CD4-positive, alpha-beta T cell treated with Interleukin-1 beta for 1 hour (primary cell): ENCODE results near the gene MORN1.

ENCODE experiments used
- DNase-seq, 2 donors: peaks; one replicate each; pipeline ENCODE4 v3.0.0-alpha.2; 2020 to 2022

Gene MORN1

DNA sequence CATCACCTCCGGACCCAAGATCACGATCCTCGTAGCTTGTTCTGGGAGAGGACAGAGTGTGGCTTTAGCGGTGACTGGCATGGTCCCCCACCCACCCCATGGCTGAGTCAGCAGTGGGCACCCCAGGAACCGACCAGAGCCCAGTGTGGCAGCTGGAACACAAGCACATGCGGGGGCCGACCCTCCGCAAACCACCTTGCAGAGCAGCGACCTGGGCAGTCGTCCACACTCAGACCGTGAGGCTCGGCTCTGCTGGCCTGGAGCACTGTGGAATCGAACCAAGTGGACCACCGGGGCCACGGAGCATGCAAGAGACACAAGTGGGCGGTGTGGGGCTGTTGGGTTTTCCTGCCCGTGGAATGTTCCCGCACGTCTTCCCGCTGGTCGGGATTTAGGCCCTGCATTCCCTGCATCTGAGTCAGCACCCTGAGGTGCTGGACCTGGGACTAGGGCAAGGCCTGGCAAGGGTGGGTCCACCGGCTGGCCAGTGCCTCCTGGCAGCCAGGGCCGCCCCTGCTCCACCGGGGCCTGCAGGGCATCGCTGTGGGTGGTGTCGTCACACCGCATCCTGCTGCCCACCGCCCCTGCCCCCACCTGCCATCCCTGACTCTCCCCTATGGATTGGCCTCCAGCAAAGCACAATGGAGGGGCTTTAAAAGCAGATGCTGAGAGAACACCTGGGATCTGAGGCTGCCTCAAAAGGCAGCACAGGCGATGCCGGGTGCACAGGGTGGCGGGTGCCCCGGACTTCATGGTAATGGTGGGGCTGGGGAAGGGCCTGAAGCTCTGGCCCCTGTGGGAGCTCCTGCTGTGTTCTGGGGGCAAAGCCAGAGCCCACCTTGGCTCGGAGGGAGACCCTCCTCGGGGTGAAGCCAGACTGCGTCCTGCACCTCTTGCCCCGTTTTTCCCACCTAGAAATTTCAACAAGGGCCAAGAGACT is 18.5 kb downstream of the MORN1 start:
- no peak for DNase-seq

DNA sequence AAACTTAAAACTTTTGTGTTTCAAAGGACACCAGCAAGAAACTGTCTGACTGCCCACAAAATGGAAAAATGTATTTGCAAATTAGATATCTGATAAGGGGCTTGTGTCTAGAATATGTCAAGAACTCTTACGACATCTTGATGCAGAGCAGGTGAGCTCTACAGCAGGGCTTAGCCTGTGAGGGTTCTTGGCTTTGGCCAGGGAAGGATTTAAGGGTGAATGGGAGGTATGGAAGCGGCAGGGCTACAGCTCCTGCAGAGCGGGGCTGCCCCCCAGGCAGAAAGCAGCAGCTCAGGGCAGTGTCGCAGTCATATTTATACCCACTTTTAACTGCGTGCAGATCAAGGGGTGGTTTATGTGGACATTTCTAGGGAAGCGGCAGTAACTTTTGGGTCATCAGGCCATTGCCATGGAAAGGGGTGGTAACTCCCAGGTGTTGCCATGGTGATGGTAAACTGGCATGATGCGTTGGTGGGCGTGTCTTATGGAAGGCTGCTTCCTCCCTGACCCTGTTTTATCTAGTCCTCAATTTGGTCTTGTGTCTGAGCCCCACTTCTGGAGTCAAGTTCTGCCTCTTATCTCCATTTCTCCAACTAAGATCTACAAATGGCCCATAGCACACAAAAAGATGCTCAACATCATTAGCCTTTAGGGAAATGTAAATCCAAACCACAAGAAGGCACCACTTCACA is 23.2 kb downstream of the MORN1 start:
- DNase-seq, result no peak

DNA sequence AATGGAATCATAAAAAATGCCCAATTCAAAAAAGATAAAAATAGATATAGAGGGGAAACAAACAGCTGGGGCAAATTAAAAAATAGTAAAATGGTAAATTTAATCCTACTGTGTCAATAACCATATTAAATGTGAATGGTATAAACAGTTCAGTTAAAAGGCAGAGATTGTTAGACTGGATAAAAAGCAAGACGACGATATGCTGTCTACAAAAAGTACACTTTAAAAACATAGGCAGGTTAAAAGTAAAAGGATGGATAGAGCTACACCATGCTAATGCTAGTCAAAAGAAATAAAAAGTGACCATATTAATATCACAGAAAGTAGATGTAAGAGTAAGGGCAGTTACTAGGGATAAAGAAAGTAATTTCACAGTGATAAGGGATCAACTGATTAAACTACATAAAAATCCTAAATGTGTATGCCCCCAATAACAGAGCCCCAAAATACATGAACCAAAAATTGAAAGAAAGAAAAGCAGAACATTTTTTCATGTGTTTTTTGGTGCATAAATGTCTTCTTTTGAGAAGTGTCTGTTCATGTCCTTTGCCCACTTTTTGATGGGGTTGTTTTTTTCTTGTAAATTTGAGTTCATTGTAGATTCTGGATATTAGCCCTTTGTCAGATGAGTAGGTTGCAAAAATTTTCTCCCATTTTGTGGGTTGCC is 27.4 kb downstream of the MORN1 start:
- no peak for DNase-seq

DNA sequence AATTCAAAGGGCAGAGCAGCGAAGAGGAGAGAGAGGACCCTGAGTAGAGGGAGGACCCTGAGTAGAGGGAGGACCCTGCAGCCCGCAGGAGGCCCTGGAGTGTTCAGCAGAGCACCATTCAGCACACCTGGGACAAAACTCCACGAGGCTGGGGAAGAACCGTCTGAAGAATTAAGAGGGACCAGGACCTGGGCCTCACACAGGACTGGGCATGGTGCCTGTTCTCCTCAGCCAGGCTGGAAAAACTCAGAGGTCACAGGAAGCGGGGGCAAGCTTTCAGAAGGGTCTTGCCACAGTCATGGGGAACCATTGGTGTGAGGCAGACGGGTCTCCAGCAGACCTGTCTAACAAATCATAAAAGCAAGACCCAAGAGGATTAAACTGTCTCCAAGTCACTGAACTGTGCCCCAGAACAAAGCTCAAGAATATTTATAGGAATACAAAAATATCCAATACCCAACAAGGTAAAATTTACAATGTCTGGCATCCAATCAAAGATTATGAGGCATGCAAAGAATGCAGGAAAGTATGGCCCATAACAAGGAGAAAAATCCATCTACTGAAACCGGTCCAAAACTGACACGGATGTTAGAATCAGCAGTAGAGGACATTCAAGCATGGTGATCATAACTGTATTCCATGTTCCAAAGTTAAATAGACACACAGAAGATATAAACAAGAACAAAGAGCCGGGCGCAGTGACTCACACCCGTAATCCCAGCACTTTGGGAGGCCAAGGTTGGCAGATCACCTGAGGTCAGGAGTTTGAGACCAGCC is 30.6 kb downstream of the MORN1 start:
- DNase-seq, result no peak

DNA sequence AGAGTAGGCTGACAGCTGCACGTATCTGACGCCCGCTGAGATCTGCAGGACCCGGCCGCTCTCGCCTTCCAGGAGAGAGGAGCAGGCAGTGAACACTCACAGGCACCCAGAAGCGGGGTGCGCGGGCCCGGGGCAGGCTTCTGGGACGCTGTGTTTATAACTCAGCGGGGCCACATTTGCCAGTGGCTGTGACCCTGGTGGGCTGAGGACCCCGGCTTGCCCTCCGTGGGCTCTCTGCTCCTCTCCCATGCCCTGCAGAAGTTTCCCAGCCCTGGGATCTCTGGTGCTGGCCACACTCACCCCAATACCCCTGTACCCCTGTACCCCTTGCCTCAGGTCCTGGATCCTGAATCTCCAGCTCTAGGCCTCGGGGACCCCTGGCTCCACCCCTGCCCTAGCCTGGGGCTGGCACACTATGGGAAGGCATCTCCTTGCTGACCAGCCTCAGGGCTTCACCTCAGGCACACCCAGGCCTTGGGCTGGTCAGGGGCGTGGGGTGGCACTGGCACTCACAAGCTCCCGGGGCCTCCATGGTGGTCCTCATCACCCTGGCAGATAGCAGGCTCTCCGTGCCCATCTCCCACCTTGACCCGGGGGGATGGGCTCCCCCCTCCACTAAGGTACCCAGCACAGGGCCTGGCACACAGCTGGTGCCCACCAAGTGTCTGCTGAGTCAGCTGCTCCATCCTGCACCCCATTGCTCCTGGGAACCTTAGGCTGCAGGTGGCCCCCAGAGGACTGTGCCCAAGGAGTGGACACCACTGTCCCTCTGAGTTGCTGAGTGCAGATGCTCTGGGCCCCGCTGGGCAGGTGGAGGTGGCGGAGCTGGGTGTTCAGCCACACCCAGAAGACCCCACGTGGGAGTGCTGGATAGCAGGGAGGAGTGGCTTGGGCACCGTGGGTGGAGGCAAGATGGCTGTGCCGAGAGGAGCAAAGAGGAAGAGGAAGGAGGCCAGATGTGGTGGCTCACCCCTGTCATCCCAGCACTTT is 32.4 kb downstream of the MORN1 start:
- no peak for DNase-seq

DNA sequence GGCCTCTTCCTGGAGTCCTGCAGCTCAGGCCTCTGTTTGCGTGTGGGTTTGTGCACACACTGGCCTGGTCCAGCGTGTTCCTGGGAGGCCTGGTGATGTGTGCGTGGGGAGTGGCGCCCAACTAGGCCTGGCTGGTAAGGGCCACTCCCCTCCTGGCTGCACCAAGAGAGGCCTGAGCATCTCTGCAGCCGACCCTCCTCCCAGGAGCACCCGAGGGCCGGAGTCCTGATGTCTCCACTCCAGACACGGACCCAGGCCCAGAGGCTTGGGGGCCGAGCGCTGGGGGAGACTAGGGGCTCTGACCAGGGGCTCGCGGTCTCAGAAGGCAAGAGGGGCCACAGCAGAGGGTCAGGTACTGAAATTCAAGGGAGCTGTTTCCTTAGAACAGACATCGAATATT is 33.3 kb downstream of the MORN1 start:
- DNase-seq, result no peak

DNA sequence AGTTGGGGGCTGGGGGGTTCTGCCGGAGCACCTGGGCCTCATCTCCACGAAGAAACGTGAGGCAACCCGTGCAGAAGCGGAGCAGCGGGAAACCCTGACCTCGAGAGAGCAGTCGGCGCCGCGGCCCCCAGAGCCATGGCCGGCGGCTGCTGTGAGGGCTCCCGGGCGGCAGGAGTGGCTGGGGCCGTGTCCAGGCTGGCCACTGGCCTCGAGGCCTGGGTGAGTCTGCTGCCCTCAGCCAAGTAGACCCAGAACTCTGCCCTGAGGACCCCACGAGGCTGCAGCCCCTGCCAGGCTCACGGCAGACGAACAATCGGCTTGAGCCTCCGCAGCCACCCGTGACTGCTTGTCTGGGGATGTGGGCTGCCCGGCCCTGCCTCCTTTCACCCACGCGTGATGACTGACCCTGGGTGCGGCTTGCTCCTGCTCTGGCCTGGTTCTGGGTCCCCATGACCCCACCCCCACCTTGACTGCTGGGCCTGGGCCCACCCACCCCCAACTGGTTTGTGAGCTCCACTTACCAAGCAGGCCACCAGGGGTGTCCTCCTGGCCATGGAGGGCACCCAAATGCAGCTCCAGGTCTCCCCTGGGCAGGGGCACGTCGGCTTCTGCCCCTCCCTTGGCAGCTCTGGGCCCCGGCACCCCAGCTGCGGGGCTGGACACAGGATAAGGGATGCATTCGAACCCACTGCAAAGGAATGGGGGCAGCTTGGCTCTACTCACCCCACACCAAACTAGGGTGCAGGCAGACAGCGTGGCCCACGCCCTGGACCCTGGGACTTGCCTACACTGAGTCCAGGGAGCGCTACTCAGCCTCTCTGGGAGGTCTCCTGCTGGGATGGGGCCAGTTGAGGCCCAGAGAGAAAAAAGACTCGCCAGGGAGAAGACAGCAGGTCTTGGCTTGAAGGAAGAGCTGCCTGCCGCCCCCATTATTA is 34.2 kb downstream of the MORN1 start:
- DNase-seq, result no peak

DNA sequence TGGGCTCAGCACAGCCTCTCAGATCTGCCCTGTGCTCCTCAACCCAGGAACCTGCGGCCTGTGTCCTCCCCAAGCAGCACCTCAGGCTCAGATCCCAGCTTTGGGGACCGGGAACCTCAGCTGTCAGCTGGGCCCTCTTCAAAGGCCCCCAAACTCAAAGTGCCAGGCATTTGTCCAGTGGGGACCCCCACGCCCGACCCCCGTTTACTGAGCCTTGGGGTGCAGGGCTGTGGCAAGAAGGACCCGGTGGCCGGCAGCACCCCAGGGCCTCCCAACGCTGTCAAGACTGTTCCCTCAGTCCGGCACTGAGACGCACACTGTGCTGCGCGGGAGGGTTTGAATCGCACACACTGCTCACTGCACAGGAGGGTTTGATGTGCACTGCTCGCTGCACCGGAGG is 35.0 kb downstream of the MORN1 start:
- DNase-seq, result no peak

DNA sequence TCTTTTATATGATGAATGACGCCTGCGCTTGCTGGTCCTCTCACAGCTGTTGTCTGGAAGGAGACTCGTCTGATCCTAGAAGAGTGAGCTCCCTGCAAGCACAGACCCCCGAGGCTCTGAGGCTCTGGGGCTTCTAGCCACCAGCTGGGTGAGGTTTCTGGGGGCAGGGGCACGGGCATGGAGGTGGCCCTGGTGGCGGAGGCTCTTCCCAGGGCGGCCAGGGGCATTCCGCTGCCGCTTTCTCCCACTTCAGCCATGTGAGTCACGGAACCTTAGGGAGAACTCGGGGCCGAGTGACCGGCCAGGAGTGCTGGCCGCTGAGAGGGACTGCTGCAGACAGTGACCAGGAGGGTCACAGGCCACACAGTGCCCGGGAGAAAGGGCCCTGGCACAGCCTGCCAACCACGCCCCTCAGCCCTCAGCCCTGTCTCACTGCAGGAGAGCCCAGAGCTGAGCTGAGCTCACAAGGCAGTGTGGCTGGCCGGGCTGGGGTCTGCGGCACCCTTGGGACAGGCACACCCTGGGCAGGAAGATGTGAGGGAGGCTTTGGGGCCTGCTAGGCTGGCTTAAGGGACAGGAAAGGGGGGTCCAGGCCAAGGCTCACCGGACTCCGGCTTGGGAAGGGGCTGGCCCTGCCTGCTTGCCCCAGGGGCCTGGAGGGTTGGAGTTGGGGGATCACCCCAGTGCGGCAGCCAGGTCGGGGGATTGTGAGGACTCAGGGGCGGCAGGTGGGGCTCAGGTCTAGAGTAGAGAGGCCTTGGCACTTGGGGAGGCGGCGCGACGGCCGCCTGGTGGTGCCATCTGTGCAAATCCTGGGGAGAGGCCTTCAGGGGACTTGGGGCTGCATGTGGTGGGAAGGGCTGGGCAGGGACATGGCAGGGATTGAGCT is 35.7 kb downstream of the MORN1 start:
- DNase-seq, result no peak

DNA sequence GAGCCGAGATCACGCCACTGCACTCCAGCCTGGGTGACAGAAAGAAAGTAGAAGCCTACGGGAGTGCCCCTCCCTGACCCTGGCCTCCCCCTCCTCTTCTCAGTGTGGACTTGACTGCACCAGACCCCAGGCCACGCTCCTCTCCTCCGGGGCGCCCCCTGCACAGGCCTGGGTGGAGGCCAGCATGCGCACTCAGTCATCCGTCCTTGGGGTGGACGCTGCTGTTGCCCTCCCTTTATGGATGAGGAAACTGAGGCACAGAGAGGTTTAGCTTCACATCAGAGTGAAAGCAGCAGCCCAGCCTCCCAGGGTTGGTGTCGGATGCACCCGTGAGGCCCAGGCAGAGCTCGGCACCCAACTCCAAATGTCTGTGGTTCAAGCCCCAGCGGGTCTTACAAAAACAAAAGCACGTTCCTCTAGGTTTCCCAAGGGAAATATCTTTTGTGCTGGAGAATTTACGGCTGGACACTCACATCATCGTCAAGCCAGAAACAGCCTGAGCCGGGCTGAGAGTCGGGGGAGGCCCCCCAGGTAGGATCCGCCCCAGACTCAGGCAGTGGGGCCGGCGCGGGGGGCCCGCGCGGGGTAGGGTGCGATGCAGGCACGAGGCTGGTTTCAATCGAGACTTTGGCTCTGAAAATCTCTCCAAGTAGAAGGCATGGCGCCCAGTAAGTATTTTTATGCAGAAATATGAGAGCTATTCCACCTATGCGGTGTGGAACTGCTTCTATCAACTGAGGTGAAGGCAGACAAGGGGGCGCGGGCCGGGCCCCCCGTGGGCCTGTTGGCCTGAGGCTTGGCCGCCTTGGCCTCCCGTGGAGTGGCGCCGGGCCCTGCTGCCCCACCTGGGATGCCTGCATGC is 36.6 kb downstream of the MORN1 start:
- DNase-seq, result no peak

DNA sequence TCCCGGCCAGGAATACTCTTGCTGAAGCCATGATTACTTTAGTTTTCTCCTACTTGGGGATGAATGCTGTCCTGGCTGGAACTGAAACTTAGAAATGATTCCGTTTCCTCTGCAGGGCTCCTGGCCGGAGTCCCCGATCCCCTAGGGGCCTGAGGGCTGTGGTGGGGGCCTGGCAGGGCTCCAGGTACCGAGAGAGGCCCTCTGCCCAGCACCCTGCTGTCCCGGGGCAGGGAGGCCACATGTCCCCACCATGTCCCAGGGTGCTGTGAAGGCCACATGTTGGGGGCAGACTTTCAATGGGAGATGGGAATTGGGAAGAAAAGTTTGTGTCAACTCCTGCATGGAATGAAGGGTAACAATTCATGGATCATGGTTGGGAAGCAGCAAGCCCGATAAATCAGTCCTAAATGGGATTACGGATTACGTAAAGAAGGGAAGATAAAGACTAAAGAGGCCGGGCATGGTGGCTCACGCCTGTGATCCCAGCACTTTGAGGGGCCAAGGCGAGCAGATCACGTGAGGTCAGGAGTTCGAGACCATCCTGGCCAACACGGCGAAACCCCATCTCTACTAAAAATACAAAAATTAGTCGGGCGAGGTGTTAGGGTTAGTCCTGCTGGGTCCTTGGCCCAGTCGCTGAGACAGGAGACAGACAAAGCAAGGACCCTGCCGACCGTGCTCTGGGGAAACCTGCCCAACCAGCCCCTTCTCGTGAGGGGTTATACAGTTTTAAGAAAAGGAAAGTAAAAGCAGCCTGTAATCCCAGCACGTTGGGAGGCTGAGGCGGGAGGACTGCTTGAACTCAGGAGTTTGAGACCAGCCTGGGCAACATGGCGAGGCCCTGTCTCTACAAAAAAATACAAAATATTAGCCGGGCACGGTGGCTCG is 37.6 kb downstream of the MORN1 start:
- DNase-seq, result no peak

DNA sequence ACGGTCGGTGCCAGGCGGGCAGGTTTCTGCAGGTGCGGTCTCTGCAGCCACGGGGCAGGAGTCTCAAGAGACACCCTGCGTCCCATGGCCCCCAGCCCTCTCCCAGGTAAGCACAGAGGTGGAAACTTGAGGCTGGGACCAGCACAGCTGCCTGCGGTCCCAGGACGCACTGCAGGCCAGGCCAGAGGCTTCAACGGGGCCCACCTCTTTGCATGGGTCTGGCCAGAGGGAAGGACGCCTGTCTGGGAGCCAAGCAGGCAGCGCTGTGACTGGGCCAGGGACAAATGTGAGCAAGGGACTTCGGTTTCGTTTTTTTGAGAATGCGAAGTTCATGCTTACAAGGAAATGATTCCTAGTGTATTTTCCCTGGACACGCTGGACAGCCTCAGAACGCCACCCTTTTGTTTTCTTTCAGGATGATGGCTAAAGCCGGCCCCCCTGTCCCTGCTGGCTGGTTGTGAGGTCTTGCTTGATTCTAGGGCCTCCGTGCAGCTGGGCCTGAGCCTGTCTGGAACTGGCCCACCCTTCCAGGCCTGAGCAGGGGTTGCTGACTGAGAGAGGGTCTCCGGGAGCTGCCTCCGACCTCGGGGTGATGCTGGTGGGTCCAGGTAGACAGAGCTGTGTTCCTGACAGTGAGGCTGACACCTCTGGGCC is 38.3 kb downstream of the MORN1 start:
- no peak for DNase-seq

DNA sequence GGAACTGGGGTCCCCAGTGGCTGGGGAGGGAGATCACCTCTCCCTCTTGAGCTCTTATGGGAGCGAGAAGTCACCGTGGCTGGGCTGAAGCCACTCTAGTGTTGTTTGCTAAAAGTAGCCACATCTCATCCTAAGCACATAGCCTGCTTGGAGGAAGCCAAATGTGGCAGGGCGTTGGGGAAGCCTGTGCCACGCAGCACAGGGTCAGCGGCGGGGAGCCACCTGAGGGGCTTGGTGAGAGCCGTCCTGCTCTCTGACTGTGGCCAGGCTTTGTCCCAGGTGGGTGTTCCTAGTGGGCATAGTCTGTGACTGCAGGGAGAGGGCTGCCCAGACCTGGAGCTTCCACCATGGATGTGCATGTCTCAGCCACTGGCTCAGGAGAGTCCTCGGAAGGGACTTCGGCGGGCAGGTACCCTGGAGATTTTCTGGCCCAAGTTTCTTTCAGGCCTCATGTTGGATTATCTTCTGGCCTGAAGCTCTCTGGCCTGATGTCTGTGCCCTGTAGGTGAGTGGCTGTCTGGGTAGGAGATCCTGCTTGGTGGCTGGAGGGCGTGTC is 38.9 kb downstream of the MORN1 start:
- DNase-seq, result no peak

DNA sequence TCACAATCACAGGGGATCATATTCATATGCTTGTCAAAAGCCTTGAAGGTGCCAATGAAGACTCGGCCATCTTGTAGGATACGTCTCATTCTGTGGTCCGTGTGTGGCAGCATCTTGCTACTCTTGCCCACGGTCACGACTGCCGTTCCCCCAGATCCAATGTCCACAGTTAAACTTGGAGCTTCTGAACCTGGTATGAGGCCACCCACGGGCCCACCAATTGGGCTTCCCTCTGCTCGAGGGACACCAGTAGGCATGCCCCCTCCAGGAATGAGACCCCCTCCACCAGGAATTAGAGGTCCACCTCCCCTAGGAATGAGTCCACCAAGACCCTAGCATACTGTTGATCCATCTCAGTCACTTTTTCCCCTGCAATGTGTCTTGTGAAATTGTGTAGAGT is 39.6 kb downstream of the MORN1 start:
- DNase-seq, result no peak

DNA sequence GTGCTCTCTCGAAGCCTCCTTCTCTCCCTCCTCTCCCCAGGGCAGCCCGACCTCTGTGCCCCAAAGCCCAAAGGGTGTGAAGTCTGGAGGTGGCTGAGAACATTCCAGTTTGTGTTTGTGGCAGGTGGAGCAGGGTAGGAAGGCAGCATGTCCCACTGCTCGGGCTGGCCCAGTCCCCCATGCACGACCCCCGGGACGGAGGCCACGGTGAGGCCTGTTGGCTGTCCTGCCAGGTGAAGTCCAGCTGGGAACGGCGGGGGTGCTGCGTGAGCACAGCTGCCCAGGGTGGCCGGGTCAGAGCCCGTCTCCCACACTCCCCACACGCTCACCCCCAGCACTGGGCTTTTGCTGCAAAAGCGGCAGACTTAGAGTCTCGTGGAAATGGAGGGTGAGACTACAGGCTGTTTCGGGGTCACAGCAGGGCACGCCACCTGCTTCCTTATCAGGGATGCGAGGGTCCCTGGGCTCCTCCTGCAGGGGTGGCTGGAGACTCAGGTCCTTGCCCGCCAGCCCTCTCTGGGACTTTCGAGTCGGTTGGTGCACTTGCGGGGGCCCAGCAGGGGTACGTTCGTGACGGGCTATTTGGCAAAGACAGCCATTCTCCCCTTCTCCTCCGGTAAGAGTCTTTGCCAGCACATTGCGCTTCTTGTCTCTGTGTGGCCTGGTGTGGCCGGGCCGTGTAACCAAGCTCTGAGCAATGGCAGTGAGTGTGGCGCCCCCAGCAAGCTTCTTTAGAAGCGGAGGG is 40.3 kb downstream of the MORN1 start:
- no peak for DNase-seq

DNA sequence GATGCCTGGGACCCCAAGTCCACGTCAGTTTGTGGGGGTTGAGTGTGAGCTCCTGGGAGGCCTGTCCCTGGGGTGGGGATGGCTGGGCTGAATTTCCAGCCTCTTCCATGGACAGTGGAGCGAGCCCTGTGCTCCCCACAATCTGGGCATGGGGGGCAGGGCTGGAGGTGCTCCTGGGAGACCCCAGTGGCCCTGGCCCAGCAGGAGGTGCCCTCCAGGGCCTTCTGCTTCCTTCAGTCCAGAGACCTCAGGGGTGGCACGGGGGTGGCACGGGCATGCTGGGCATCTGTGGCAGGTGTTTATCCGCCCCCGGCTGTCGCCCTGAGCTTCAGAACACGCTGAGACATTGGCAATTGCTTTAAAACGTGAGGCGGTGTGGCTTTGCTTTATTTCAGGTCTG is 40.9 kb downstream of the MORN1 start:
- DNase-seq, result no peak
